Psoas muscle (tissue), 8 donors: Measurements from ENCODE around the gene EHD1. TPM values are rescaled to one million over a fixed set of nuclear protein-coding genes. Genes with fewer than 3 reads are reported as not detected.

Source experiments
- ATAC-seq, 4 donors: fragments of 200-7000 bp; cut with Tn5 transposase; one replicate each; pipeline ENCODE4 v1.9.1; 2020; ENCODE audit warnings: moderate library complexity in 3 of 4, mild to moderate bottlenecking in 2 of 4
- DNase-seq, 2 donors: peaks; one replicate each; pipeline ENCODE4 v3.0.0-alpha.2; 2020
- H3K27ac ChIP-seq: fragments of 200-600 bp; one replicate; pipeline ENCODE4 v1.8.0; 2022
- H3K27me3 ChIP-seq, 3 donors: fragments of 200-600 bp in 1 of 3; one replicate each; pipeline versions ENCODE4 v1.6.1 to v1.8.0; 2013 to 2022; ENCODE audit warnings: low read length in 2 of 3, mild to moderate bottlenecking in 2 of 3, moderate library complexity in 1 of 3; ENCODE audit not compliant: insufficient read depth in 3 of 3
- H3K36me3 ChIP-seq, 2 donors: fragments of 200-600 bp in 1 of 2; one replicate each; pipeline versions ENCODE4 v1.6.1 to v1.8.0; 2013 to 2022; ENCODE audit warnings: low read depth in 1 of 2, mild to moderate bottlenecking in 1 of 2, moderate library complexity in 1 of 2; ENCODE audit not compliant: insufficient read depth in 1 of 2
- H3K4me1 ChIP-seq: fragments of 200-600 bp; one replicate; pipeline ENCODE4 v1.8.0; 2022
- H3K4me3 ChIP-seq: fragments of 200-600 bp; one replicate; pipeline ENCODE4 v1.8.0; 2022; ENCODE audit warnings: mild to moderate bottlenecking
- H3K9me3 ChIP-seq: fragments of 200-600 bp; one replicate; pipeline ENCODE4 v1.8.0; 2022
- WGBS, 3 donors: extraction: QIAGEN DNeasy Blood & Tissue Kit; methylation state at CpG; one replicate each; pipeline versions ENCODE4 v1.1.6 to v1.1.7; 2013; 5-methylcytosine and 5-hydroxymethylcytosine counted together
- intact Hi-C, 2 donors: fragments of 100-400 bp; cut with DNase I; formaldehyde crosslinking; loops; one replicate each; pipeline versions ENCODE4 v1.11.0 to v1.14.2; 2022
- polyA plus RNA-seq, 3 donors: library from polyadenylated mRNA; stranded (reverse); fragments of 200-250 nt; gene quantifications; one replicate each; pipeline ENCODE4 v1.2.3, GENCODE V29; 2013
- total RNA-seq, 4 donors: library from RNA; stranded (reverse); fragmentation: NEBNext Ultra II Directional in 2 of 4; extraction: Animal tissue kit (Norgen Biotek cat#: 25700) in 2 of 4; gene quantifications; one replicate each; pipeline versions ENCODE4 v1.2.1 to v1.2.4, GENCODE V29; 2021 to 2023
- TF ChIP-seq, protein P1 (sequence below): fragments of 200-600 bp; IDR thresholded peaks from one replicate; pipeline ENCODE4 v1.8.0; 2022; ENCODE audit warnings: antibody characterized with exemption
- donor health status: healthy with polysubstance abuse.
- donor health status: DM: no; HTN: no; CAD: no; lungs with moderate emphysema.
- donor health status: Bipolar disorder and iron deficiency.
- donor health status: healthy.
- donor health status: DM: yes; HTN: yes; CAD: no.
- donor health status: DM: no; HTN: no; CAD: no.
- donor health status: DM: no; HTN: no; CAD: no.
- donor health status: DM: yes; HTN: yes; CAD: no.

Gene EHD1
- total and polyA plus RNA-seq, 7 donors: 23.5 to 174 (median 58.8) TPM

DNA sequence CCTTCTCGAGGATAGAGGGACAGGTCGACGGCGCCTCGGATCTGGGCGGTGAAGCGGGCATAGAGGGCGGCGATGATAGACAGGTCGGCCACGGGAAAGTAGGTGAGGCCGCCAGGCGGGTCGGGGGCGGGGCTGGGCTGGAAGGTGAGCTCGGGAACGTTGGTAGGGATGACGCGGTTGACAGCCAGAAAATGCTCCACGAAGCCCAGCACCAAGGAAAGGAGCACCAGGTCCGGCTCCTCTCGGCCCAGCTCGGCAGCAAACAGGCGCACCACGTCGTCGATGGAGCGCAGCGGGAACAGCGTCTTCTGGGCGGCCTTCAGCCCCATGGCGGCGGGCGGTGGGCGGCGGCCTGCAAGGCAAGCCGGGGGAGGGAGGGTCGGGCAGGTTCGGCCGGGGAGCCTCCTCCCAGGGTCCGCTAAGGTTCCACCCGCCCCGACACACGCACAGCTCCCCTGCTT lies 68.6 kb downstream of the EHD1 start:
- Histone ChIP-seq H3K4me3 (peak overlapping the region; percentile 76), H3K4me1 (peaks cover 9% of the 10 kb centered on the region), H3K36me3 (peaks cover 0 to 38% of the 10 kb centered on the region in 2 donors), H3K9me3 (no peaks in the 10 kb centered on the region), H3K27me3 (no peaks in the 10 kb centered on the region), H3K27ac (peak overlapping the region; percentile 54)
- 4 to 8% (median 8%) methylated on average over 30 to 44 of the region's 44 CpGs for WGBS, 3 donors
- ATAC-seq: peak in 3 of 4 donors; percentile 1 to 31 (median 16)
- TF ChIP-seq, protein P1, sequence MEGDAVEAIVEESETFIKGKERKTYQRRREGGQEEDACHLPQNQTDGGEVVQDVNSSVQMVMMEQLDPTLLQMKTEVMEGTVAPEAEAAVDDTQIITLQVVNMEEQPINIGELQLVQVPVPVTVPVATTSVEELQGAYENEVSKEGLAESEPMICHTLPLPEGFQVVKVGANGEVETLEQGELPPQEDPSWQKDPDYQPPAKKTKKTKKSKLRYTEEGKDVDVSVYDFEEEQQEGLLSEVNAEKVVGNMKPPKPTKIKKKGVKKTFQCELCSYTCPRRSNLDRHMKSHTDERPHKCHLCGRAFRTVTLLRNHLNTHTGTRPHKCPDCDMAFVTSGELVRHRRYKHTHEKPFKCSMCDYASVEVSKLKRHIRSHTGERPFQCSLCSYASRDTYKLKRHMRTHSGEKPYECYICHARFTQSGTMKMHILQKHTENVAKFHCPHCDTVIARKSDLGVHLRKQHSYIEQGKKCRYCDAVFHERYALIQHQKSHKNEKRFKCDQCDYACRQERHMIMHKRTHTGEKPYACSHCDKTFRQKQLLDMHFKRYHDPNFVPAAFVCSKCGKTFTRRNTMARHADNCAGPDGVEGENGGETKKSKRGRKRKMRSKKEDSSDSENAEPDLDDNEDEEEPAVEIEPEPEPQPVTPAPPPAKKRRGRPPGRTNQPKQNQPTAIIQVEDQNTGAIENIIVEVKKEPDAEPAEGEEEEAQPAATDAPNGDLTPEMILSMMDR: no peak
- no peak for DNase-seq
- intact Hi-C loops: loop anchor here in 1 of 2 donors (1.0 kb wide), 1 partner anchor 68 kb away; the partner anchor contains the start of gene EHD1

DNA sequence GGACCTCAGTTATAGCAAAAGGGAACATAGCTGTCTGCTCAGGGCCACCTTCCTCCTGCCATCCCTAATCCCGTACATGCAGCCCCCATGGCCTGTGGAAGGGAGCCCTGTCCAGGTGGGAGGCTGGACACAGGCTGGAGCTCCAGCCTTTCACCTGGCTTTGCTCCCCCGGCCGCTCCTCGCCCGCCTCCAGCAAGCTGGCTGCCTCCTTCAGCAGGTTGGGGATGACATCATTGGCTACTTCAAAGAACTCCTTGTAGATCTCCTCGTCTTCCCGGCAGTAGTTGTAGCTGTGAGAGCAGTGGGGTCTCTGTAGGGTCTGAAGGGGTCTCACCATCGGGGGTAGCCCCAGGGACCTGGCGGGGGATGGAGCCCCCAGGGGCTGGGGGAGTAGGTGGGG lies 72.9 kb downstream of the EHD1 start:
- 91 to 97% (median 94%) methylated on average over 9 of the region's 9 CpGs for WGBS, 3 donors
- H3K27ac ChIP-seq: no peak overlapping the region
- ATAC-seq (no peak), DNase-seq (no peak)
- no peaks in the 10 kb centered on the region for H3K27me3 ChIP-seq
- H3K9me3 ChIP-seq: no peaks in the 10 kb centered on the region
- TF ChIP-seq, protein P1: no peak
- no peak overlapping the region for H3K4me3 ChIP-seq
- intact Hi-C loops: no loop called here
- peaks cover 16% of the 10 kb centered on the region for H3K4me1 ChIP-seq
- peaks cover 0 to 44% of the 10 kb centered on the region in 2 donors for H3K36me3 ChIP-seq

DNA sequence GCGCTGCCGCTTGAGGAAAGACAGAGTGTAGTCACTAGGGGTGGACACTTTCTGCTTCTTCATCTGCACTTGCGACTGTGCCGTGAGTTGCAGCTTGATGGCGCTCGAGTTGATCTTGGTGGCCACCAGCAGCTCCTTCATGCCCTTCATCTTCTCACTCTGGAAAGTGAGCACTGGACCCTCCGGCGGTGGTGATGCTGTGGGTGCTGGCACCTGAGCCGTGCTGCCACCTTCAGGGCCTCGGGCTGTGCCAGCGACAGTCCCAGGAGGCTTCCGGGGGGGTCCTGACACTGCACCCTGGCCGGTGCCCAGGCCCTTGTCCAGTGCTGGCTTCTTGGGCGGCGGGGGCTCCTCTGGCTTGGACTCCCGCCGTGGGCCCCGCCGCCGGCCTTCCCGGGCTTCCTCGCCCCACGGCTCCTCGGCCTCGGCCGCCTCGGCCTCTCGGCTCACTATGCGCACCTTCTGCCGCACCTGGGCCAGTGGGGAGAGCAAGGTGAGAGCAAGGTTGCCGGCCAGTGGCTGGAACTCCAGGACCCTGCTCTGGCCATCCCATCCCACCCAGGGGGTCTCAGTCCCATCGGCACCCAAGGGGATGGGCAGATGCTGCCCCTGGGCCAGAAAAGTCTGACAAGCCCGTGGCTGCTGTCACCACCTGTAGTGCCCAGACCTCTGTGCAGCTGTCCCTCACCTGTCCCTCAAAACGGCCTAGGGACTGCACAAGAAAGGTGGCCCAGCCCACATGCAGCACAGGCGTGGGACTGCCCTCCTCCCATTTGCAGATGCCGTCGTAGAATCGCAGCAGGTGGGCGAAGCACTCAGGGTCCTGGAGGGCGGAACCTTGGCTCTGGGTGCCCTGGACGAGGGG lies 73.8 kb downstream of the EHD1 start:
- peaks cover 0 to 44% of the 10 kb centered on the region in 2 donors for H3K36me3 ChIP-seq
- no peak for ATAC-seq
- intact Hi-C loops: no loop called here
- DNase-seq: no peak
- peaks cover 12% of the 10 kb centered on the region for H3K4me1 ChIP-seq
- H3K4me3 ChIP-seq: peak overlapping the region; percentile 66
- no peaks in the 10 kb centered on the region for H3K9me3 ChIP-seq
- WGBS, 3 donors: 88 to 93% (median 88%) methylated on average over 41 of the region's 41 CpGs
- H3K27me3 ChIP-seq: no peaks in the 10 kb centered on the region
- H3K27ac ChIP-seq: no peak overlapping the region
- TF ChIP-seq, protein P1: no peak

DNA sequence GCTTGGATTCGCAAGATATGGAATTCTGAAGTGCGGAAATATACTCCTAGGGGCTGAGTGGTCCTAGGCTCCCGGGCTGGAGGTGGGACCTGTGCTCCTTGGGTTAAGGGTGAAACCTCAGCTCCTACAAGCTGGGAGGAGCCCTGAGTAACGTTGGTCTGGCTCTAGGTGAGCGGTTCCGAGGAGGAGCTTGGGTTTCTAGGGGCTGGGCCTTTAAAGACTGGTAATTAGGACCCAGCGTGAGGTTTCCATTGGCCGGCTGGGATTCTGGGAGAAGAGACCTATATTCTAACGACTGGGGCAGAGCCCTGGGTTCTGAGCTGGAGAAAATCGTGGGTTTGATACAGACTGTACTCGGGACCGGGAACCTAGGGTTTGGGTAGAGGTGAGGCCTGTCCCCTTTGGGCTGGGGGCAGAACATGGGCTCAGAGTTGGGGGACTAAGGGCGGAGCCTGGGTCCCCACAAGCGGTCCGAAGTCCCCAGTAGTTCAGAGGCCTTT lies 74.5 kb downstream of the EHD1 start:
- WGBS, 3 donors: 43 to 45% (median 44%) methylated on average over 15 of the region's 15 CpGs
- Histone ChIP-seq H3K4me3 (peak overlapping the region; percentile 66), H3K27me3 (no peaks in the 10 kb centered on the region), H3K9me3 (no peaks in the 10 kb centered on the region), H3K27ac (peak overlapping the region; percentile 67), H3K4me1 (peaks cover 7% of the 10 kb centered on the region), H3K36me3 (peaks cover 0 to 46% of the 10 kb centered on the region in 2 donors)
- ATAC-seq (no peak), DNase-seq (no peak)
- TF ChIP-seq, protein P1: no peak
- intact Hi-C loops: no loop called here
